ENCODE measurements around the gene CHST13. TPM values are rescaled to one million over a fixed set of nuclear protein-coding genes. Genes with fewer than 3 reads are reported as not detected.

CHST13 gene
- total and polyA plus RNA-seq, 2 of the 4 experiments (the other 2 are of a cell fraction) = not detected

DNA sequence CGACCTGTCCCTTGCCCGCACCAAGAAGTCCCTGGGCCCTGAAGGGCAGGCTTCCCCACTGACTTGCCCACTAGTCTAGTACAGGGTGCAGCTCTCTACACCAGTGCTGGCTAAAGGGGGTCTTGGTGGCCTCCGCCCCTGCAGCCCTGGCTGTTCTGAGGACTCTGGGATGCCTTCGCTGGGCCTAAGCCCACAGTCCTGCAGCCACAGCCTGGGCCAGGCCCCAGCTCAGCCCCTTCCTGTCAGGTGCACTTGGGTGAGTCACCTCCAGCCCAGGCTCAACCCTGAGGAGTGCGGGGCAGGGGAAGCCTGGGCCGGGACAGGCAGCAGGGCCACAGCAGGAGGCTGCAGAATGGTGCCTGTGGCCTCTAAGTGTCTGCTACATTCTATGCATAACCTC, 33.8 kb downstream of the CHST13 start:
- Histone ChIP-seq H3K9me1 (ENCODE audit: insufficient read depth, low read length) (no peaks in the 10 kb centered on the region), H2AFZ (replicated peaks; ENCODE audit: low read length, poor library complexity) (no peak overlapping the region), H2BK15ac (ENCODE audit: low read depth, low read length) (no peak overlapping the region), H4K20me1 (ENCODE audit: insufficient read depth, low read length) (no peaks in the 10 kb centered on the region), H2BK120ac (ENCODE audit: low read depth, low read length) (no peak overlapping the region), H3K18ac (ENCODE audit: low read depth, low read length) (no peak overlapping the region), H2AK9ac (replicated peaks; ENCODE audit: low read depth, low read length, poor library complexity) (no peak overlapping the region), H3K14ac (replicated peaks; ENCODE audit: low read depth, low read length) (no peak overlapping the region), H3K56ac (ENCODE audit: extremely low read depth, insufficient read depth, low read length) (no peak overlapping the region), H2BK20ac (ENCODE audit: low read depth, low read length) (no peak overlapping the region), H3K36me3 (ENCODE audit: control insufficient read depth, insufficient read depth, low read length) (no peaks in the 10 kb centered on the region), H2AK5ac (ENCODE audit: low read depth, low read length) (no peak overlapping the region), H2BK5ac (ENCODE audit: low read depth, low read length, poor library complexity, severe bottlenecking) (no peak overlapping the region), H3K27me3 (ENCODE audit: control insufficient read depth, insufficient read depth, low read length) (peaks cover 14% of the 10 kb centered on the region; the same call in 1 of the 2 replicates), H4K91ac (ENCODE audit: insufficient read depth, low read depth, low read length) (no peak overlapping the region), H3K9me3 (ENCODE audit: control insufficient read depth, insufficient read depth, low read length) (no peaks in the 10 kb centered on the region), H3K79me1 (ENCODE audit: low read depth in 1 of 2, low read length in 2 of 2) (no peaks in the 10 kb centered on the region), H3K4me3 (ENCODE audit: insufficient read depth, low read depth, low read length) (no peak overlapping the region), H3K4me2 (ENCODE audit: low read depth, low read length) (no peak overlapping the region), H4K8ac (ENCODE audit: low read depth in 2 of 2, low read length in 2 of 2) (no peak overlapping the region), H3K27ac (ENCODE audit: insufficient read depth, low read length) (no peak overlapping the region), H3K4me1 (ENCODE audit: control insufficient read depth, insufficient read depth, low read length) (no peaks in the 10 kb centered on the region), H4K5ac (ENCODE audit: low read depth, low read length) (no peak overlapping the region), H3K9ac (ENCODE audit: low read depth, low read length) (no peak overlapping the region), H3K23ac (ENCODE audit: low read depth, low read length) (no peak overlapping the region), H3K4ac (ENCODE audit: low read depth, low read length) (no peak overlapping the region)
- no peak for TF ChIP-seq SMC3 (IDR thresholded peaks at IDR 0.05; ENCODE audit: low read depth, low read length)
- TF ChIP-seq FOS (IDR thresholded peaks at IDR 0.05; ENCODE audit: low read depth, low read length) = no peak
- TF ChIP-seq, protein P1, sequence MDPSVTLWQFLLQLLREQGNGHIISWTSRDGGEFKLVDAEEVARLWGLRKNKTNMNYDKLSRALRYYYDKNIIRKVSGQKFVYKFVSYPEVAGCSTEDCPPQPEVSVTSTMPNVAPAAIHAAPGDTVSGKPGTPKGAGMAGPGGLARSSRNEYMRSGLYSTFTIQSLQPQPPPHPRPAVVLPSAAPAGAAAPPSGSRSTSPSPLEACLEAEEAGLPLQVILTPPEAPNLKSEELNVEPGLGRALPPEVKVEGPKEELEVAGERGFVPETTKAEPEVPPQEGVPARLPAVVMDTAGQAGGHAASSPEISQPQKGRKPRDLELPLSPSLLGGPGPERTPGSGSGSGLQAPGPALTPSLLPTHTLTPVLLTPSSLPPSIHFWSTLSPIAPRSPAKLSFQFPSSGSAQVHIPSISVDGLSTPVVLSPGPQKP (IDR thresholded peaks at IDR 0.05; ENCODE audit: borderline replicate concordance, low read depth, low read length) = no peak
- no peak for TF ChIP-seq RCOR1 (IDR thresholded peaks at IDR 0.05; ENCODE audit: insufficient replicate concordance, low read length)
- TF ChIP-seq POLR2A (IDR thresholded peaks at IDR 0.05; ENCODE audit: low read depth, low read length) = no peak
- no peak for TF ChIP-seq MAFK (IDR thresholded peaks at IDR 0.05; ENCODE audit: low read depth, low read length)
- no peak for TF ChIP-seq BHLHE40 (IDR thresholded peaks at IDR 0.05; ENCODE audit: low read depth, low read length)
- TF ChIP-seq, protein P2, sequence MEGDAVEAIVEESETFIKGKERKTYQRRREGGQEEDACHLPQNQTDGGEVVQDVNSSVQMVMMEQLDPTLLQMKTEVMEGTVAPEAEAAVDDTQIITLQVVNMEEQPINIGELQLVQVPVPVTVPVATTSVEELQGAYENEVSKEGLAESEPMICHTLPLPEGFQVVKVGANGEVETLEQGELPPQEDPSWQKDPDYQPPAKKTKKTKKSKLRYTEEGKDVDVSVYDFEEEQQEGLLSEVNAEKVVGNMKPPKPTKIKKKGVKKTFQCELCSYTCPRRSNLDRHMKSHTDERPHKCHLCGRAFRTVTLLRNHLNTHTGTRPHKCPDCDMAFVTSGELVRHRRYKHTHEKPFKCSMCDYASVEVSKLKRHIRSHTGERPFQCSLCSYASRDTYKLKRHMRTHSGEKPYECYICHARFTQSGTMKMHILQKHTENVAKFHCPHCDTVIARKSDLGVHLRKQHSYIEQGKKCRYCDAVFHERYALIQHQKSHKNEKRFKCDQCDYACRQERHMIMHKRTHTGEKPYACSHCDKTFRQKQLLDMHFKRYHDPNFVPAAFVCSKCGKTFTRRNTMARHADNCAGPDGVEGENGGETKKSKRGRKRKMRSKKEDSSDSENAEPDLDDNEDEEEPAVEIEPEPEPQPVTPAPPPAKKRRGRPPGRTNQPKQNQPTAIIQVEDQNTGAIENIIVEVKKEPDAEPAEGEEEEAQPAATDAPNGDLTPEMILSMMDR (conservative IDR thresholded peaks at IDR 0.05; ENCODE audit: low read depth, low read length) = no peak
- TF ChIP-seq CHD1 (IDR thresholded peaks at IDR 0.05; ENCODE audit: low read depth, low read length) = no peak
- TF ChIP-seq MXI1 (IDR thresholded peaks at IDR 0.05; ENCODE audit: borderline replicate concordance, low read depth, low read length) = no peak
- no peak; the same call in 1 of the 2 replicates for ATAC-seq (ENCODE audit: low read depth)
- WGBS, 2 experiments (ENCODE audit: extremely low coverage in 2 of 2, insufficient read length in 1 of 2) = no CpG with 5 or more reads among the region's 6 CpGs
- dilution Hi-C loops (cut with HindIII; ENCODE audit: low sequenced_read_pairs, unreplicated experiment) = no loop called here
- no peak for DNase-seq
- in situ Hi-C loops (cut with MboI; ENCODE audit: low sequenced_read_pairs) = no loop called here
- POLR2A ChIA-PET (ENCODE audit: unreplicated experiment) = no interaction called here
- BruUV-seq (replicated peaks) = no TSS peak
- CTCF ChIA-PET = no interaction called here
- intact Hi-C loops (cut with micrococcal nuclease) = no loop called here
